Epithelial cell of prostate (primary cell): ENCODE data around the gene ADAMTS15.

Source experiments
- DNase-seq: peaks from one replicate; pipeline ENCODE4 v3.0.0-alpha.2; 2011; ENCODE audit warnings: low read depth, low spot score
- H3K27ac ChIP-seq: fragments of 450-650 bp; 2 replicates; pipeline ENCODE4 v1.5.1; 2017; ENCODE audit warnings: mild to moderate bottlenecking

The ADAMTS15 gene

DNA sequence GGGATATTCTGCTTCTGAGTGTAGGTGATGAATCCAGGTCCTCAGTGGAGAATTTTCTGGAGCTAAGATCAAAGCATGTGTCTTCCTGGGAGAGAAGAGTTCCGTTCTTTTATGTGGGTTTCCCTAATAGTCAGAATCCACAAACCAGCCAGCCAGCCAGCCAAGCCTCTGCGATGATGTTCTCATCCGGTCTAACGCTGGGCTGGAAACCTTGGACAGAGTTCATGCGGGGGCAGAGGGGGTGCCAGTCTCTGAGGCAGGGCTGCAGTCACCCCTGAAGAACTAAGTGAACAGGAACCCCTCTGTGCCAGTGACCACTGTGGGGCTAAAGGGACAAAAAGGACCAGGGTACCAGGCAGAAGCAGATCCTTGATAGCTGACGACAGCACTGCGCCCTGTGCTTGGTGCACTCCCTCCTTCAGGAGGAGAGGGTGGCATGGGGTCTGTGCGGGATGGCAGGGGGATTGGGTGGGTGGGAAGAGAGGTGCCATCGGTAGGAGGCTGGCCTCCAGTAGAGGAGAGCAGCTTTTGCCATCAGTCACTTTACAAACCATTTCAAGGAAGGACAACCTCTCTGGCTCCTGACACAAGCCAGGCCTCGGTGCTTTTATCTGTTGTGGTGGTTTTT is 27.1 kb downstream of the ADAMTS15 start:
- no peak for DNase-seq
- H3K27ac ChIP-seq: no peak overlapping the region

DNA sequence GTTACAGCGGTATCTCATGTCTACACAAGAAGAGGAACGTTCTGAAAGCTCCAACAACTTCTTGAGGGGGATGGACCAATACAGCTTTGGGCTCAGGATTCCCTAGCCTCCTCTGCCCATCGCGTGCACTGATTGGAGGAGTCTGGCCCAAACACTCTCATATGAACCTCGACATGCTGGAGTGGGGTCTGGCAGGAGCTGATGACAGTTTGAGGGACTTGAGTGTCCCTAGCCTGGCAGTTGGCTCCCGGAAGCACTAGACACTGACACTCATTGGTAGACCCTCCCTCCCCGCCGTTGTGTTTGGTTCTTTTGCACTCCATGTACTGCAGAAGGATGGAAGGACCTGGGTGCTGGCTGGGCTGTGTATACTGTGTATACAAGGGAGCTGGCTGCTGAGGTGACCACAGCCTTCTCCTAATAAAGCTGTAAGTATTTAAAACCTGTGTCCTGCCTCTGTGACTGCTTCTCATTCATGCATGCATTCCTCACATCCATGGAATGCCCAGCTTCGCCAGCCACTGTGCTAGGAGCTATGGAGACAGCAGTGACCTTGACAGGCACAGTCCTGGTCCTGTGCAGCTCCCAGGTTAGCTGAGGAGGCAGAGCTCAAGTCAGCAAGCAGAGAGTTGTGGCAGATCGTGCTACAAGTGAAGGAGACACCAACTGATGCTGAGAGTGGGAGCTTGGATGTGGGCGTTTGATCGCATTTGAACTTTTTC is 27.9 kb downstream of the ADAMTS15 start:
- no peak for DNase-seq
- H3K27ac ChIP-seq: no peak overlapping the region

DNA sequence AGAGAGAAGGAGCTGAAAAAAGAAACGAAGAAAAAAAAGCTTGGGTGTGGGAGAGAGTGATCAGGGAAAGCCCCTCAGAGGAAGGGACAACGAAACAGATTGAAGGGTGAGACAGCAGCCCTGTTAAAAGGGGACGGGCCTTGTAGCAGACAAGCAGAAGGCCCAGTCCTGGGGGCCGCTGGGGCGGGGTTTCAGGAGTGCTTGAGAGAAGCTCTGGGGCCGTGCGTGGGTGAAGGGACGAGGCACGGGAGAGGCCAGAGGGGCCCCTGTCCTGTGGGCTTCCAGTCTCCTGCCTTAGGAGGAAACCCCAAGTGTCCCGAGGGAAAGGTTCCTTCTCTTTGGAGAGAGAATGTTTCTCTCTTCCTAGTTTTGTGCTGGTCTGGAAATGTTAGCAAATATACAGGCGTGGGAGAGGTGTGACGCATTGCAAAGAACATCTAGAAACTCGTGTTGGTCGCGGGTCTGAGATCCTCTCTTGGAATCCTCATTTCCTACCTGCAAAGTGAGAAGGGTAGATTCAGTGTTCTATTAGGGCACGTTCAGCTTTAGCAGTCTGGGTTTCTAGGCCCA is 28.6 kb downstream of the ADAMTS15 start:
- DNase-seq: no peak
- H3K27ac ChIP-seq: no peak overlapping the region

DNA sequence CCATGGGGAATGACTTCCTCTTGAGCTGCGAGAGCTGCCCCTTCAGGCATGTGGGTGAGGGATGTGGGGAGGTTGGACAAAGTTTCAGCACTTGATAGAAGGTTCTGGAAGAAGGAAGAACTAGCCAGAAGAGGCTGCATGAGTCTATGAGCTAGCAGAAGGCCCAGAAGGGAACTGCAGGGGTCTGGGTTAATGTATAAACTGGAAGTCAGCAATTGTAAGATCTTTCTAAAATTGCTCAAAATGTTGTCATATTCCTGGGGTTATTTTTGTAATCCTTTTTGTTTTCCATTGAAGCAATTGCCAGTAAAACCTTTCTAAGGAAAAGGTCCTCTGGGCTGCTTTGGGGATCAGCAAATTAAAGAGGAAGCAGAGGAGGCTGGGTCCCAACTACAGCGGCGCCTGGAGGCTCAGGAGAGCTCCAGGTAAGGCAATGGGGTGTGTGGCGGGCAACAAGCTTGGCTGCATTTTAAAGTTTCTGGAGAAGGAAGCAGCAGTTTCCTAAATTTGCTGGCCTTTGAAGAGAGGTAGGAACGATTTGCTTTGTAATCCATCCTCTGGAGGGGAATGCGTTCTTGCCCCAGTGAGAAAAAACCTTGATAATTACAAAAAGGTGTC is 29.2 kb downstream of the ADAMTS15 start:
- no peak for DNase-seq
- no peak overlapping the region for H3K27ac ChIP-seq

DNA sequence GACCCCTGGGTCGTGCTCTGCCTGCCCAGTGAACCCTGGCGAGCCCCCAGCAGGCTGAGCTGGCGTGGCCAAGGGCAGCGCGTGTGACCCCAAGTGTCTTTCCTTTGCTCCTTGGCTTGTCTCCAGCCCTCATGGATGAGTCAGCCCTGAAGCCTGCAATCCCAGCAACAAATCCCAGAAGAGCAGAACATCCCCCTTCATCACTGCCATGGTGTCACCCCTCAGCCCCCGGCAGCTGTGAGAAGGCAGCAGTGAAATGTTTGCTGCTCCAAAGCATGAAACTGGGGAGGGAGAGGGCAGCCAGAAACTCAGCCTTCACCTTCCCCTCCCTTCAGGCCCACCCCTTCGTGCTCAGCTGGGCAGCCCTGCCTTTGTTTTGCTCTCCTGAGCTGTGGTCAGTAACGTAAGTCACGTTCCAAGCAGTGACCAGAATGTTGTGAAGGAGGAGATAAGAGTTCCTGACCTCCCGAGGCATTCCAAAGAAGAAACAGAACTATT is 29.8 kb downstream of the ADAMTS15 start:
- DNase-seq: no peak

DNA sequence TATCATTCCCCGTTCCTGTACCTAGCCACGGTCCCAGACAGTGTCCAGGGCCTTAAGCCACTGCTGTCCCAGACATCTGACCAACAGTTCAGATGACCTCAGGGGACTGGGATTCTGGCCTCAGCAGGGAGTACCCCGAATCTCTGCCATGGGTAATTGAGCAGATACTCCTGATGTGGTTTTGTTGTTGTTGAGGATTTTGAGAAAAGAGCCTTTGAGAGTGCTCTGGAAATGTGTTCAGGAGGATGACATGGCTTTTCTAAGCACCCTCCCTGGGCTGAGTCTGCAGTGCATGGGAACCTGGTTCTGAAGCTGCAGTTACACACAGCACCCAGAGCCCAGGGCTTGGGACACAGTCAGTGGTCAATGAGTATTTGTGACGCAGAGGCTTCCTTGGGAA is 30.4 kb downstream of the ADAMTS15 start:
- H3K27ac ChIP-seq: no peak overlapping the region
- no peak for DNase-seq

More for the DNA sequence above, 29.8 kb downstream of the ADAMTS15 start:
- H3K27ac ChIP-seq: no peak overlapping the region

DNA sequence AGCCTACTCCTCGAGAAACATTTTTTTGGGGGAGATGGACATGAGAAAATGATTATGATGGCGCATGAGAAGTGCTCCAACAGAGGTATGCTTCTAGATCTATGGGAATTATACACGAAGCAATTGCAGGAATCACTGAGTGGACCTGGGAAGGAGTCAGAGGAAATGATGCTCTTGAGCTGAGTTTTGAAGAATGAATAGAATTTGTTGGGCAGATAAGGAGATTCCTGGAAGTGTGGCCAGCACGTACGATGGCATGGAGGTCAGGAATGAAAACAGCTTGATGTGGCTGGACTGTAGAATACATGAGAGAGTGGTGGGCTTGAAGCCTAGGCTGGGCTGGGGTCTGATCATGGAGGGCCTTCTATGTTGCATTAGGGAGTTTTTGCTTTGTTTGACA is 31.7 kb downstream of the ADAMTS15 start:
- no peak overlapping the region for H3K27ac ChIP-seq
- no peak for DNase-seq

DNA sequence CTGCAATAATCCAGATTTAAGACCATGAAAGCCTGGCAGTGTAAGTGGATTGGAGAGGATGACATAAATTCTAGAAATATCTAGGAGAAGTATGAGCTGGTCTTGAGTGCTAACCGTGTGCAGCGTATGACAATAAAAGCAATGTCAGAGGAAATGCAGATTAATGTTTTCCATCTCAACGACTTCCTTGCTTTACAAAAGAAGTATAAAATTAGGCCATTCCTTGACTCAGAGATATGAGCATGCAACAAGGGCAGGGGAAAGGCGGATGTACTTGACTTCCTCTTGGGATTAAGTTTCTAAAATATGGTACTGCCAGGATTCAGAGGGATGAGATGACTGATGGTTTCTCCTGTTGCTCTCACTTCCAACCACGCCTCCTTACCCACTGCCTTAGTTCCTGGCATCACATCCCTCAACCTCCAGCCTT is 32.3 kb downstream of the ADAMTS15 start:
- no peak overlapping the region for H3K27ac ChIP-seq

DNA sequence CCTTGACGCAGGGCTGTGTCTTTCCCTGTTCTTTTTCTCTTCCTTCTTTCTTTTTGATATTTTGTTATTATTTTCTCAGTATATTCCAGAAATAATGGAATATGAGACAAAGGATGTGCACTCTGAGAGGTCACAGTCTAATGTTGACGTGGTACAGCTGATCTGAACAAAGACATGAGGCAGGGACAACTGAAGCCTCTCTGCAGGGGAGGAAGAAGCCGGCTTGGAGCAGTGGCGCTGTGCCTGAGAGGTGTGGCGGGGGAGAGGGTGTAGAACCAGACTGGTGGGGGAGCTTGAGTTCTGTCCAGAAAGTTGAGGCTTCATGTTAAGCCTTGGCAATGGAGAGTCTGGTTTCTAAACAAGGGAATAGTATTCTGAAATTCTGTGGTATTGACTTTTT is 34.7 kb downstream of the ADAMTS15 start:
- no peak for DNase-seq
- no peak overlapping the region for H3K27ac ChIP-seq

More for the DNA sequence above, 32.3 kb downstream of the ADAMTS15 start:
- no peak for DNase-seq

DNA sequence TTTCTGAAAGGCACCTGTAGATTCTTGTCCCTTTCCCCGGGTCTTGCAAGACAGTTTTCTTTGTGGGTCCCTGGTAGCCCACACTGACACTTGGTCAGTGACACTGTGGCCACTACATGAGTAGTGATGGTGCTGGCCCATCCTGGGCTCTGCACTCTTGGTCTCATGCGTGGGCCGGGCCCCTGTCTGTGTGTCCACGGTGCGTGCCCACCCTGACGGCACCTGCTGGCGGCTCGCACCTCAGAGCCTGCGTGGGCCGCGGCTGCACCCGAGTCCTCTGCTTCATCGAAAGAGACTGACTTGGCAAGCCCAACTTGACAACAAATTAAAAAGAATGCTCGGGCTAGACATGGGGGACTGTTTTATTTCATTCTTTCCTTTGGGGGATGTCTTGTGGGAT is 37.5 kb downstream of the ADAMTS15 start:
- DNase-seq: no peak
- H3K27ac ChIP-seq: no peak overlapping the region

DNA sequence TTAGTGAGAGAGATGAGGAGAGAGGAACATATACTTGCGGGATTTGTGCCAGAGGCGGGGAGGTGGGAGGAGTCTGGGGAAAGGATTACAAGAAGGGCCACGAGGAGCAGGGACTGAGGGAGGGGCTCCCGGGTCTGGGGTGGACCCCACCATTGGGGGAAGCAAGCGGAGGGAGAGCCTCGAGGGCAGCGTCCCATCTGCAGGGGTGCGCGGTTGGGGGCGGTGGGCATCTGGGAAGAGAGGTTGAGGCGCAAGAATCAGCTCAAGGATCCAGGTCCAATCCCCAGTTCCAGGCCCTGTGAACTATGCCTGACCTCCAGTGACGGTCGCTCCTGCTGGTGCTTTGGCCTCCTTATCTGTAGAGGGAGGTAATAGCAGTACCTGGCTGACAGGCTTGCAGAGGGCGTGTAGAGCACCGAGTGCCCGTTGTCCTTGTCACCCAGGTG is 38.0 kb downstream of the ADAMTS15 start:
- no peak overlapping the region for H3K27ac ChIP-seq
- DNase-seq: no peak

DNA sequence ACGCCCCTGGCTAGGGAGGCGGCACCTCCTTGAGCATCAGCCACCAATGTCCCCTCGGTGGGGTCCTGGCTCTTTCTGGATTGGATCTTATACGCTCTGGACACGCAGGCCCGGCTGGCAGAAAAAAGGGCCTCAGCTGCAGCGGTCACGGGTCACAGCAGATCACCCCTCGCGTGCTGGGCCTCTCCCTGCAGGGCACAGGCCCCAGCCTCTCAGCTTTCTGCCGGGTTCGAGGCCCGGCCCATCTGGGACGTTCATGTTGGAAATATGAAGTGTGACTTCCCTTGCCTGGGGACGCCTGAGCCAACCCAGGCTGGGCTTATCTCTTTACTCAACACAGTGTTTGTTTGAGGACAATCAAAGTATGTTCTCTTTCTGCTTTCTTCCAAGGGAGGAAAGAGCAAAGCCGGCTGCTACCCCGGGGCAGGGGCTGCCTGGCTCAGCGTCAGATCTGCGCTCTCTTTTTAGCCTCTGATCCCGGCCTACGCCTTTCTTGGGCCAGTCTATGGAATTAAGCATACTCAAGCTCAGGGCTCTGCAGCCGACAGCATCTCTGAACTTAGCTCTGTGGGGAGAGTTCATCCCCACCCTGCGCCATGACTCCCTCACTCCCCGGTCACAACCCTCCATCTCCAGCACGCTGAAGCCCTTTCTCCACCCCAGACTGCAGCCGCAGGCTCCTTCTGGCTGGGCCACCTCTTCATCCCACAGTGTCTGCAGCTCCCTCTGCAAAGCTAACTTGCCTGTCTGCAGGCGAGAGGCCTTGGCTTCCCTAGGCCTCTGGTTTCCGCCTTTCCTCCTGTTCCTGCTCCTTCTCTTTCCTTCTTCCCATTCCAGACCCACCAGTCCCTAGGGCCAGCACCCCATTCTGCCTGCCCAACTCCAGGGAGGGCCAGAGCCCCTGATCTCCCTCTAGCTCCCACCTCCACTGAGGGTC is 38.8 kb downstream of the ADAMTS15 start:
- H3K27ac ChIP-seq: no peak overlapping the region
- no peak for DNase-seq

DNA sequence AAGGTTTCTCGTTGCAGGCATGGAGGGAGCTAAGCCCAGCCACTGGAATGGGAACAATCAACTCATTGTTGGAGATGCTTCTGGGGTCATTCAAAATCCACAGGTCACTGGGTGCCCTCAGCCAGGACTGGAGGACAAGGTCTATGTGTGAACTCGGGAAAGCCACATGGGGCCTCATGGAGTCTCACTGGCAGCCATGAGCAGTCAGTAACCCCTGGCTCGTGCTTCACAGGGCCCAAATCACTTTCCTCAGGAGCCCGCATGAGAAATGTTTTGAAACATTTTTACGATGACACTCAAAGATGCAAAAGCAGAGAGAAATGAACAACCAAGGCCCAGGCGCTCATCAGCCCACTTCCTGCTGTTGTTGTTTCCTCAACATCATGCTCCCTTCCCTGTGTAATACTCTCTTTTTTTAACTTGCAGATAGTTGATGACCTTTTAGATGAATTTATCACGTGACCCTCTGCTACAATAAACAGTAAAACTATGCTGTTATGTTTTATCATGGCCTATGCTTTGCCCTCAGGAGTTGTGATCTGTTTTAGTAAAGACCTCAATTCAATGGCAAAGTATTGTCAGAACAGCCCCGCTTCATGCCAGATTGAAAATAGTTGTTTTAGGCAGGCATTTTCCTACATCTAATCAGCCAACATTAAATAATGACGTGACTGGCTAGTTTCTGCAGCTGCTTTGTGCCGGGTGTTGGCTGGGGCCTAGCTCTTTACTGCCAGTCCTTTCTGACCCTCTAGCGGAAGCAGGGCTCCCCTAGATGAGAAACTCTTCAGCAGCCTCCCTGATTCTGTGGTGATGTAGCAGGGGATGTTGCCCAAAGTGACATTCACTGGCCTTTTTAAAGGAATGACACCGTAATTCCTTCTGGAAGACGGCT is 39.7 kb downstream of the ADAMTS15 start:
- no peak for DNase-seq
- H3K27ac ChIP-seq: no peak overlapping the region

DNA sequence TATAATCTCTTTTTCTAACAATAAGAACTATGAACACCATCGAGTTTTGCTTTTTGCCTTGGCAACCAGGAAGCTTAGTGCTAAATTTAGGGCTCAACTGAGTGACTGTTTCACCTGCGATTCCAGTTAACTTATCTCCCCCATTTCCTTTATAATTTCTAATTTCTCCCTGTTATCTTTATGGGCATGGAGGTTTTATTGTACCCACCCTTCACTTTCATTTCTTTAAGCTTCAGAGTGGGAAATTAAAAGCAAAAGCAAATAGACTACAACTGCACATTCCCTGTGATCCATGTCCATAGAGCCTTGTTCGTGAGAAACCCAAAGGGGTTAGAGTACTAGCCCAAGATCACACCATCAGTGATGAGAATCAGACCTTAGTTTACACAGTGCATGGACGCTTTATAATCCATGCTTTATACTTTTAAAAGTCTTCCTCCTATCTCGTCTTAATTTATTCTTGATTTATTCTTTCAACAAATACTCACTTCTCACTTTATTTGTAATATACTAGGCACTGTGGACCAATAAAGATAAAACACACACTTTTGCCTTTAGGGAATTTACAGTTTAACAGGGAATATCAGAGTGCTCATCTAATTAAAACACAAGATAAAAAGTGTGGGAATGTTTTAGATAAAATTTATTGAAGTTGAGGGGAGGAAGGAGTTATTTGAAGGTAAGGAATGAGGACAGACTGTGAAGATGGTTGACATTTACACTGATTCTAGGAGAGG is 40.6 kb downstream of the ADAMTS15 start:
- H3K27ac ChIP-seq: no peak overlapping the region

DNA sequence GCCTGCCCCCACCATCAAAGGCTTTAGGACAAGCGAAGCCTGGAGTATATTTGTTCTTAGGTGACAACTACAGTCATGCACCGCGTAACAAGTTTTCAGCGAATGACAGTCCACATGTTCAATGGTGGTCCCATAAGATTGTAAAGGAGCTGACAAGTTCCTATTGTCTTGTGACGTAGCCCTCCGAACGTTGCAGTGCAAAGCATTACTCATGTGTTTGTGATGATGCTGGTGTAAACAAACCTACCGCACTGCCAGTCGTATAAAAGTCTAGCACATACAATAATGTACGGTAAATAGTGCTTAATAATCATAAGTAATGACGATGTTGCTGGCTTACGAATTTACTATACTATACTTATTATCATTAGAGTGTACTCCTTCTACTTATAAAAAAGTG is 41.3 kb downstream of the ADAMTS15 start:
- H3K27ac ChIP-seq: no peak overlapping the region
- no peak for DNase-seq

More for the DNA sequence above, 40.6 kb downstream of the ADAMTS15 start:
- no peak for DNase-seq

DNA sequence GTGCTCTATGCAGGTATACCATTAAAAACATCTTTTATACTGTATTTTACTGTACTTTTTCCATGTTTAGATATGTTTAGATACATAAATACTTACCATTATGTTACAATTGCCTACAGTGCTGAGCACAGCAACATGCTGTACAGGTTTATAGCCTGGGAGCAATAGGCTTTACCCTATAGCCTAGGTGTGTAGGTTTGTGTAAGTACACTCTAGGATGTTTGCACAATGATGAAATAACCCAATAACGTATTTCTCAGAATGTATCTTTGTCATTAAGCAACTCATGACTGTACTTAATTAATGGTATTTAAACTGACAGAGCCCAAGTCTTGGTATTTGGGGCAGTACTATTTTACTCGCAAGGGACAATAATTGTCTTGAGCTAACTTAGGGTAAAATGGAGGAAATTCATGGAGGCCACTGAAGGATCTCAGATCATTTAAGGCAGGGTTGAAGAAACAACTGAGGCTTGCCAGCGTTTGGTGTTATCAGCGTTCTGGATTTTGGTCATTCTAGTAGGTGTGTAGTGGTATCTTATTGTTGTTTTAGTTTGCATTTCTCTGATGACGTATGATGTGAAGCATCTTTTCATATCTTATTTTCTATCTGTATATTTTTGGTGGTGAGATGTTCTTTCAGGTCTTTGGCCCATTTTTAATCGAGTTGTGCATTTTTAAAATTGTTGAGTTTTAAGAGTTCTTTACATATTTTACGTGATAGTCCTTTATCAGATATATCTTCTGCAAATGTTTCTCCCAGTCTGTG is 42.4 kb downstream of the ADAMTS15 start:
- DNase-seq: no peak
- H3K27ac ChIP-seq: no peak overlapping the region

DNA sequence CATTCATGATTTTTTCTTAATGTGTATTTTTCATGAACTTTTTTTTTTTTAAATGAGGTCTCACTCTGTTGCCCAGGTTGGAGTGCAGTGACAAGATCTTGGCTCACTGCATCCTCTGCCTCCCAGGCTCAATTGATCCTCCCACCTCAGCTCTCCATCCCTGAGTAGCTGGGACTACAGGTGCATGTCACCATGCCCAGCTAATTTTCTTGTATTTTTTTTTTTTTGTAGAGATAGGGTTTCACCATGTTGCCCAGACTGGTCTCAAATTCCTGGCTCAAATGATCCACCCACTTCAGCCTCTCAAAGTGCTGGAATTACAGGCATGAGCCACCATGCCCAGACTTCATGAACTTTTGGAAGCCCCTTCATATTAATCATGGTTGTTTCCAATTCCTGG is 49.7 kb downstream of the ADAMTS15 start:
- H3K27ac ChIP-seq: no peak overlapping the region
- no peak for DNase-seq

DNA sequence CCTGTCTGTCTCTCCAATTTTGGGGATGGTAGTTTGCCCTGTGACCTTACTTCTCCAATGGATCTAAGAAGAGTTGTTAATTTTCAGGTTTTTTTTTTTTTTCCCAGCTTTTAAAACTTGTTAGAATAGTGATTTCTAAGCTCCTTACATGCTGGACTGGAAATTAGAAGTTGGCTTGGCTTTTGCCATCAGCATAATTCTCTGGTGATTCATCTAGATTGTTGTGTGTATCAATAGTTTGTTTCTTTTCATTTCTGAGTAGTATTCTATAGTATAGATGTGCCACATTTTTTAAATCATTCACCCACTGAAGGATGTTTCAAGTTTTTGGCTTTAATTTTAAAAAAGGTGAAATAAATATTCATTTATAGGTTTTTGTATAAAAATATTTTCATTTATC is 51.4 kb downstream of the ADAMTS15 start:
- no peak for DNase-seq
- no peak overlapping the region for H3K27ac ChIP-seq
